Ishikawa (cell line): ENCODE data around the gene FLRT3.

Source experiments
- CREB1 ChIP-seq: IDR thresholded peaks from 2 replicates; pipeline ENCODE4 v1.6.1; 2012; ENCODE audit warnings: low read depth
- EGR1 ChIP-seq: IDR thresholded peaks from 2 replicates; pipeline ENCODE4 v1.6.1; 2012
- EP300 ChIP-seq: IDR thresholded peaks from 2 replicates; pipeline ENCODE4 v1.6.1; 2012; ENCODE audit warnings: borderline replicate concordance
- TAF1 ChIP-seq: IDR thresholded peaks from 2 replicates; pipeline ENCODE4 v1.6.1; 2012; ENCODE audit warnings: low read depth, mild to moderate bottlenecking
- TEAD4 ChIP-seq: IDR thresholded peaks from 2 replicates; pipeline ENCODE4 v1.6.1; 2012
- USF1 ChIP-seq: IDR thresholded peaks from 2 replicates; pipeline ENCODE4 v1.6.1; 2012
- TF ChIP-seq, protein P1 (sequence below): IDR thresholded peaks from 2 replicates; pipeline ENCODE4 v1.6.1; 2012; ENCODE audit warnings: low read depth, mild to moderate bottlenecking

GRCh38 chr20:14333721-14334120 is 3.7 kb downstream of the FLRT3 start:
- no peak for TF ChIP-seq CREB1
- TF ChIP-seq USF1, result no peak
- no peak for TF ChIP-seq TAF1
- TF ChIP-seq, protein P1, sequence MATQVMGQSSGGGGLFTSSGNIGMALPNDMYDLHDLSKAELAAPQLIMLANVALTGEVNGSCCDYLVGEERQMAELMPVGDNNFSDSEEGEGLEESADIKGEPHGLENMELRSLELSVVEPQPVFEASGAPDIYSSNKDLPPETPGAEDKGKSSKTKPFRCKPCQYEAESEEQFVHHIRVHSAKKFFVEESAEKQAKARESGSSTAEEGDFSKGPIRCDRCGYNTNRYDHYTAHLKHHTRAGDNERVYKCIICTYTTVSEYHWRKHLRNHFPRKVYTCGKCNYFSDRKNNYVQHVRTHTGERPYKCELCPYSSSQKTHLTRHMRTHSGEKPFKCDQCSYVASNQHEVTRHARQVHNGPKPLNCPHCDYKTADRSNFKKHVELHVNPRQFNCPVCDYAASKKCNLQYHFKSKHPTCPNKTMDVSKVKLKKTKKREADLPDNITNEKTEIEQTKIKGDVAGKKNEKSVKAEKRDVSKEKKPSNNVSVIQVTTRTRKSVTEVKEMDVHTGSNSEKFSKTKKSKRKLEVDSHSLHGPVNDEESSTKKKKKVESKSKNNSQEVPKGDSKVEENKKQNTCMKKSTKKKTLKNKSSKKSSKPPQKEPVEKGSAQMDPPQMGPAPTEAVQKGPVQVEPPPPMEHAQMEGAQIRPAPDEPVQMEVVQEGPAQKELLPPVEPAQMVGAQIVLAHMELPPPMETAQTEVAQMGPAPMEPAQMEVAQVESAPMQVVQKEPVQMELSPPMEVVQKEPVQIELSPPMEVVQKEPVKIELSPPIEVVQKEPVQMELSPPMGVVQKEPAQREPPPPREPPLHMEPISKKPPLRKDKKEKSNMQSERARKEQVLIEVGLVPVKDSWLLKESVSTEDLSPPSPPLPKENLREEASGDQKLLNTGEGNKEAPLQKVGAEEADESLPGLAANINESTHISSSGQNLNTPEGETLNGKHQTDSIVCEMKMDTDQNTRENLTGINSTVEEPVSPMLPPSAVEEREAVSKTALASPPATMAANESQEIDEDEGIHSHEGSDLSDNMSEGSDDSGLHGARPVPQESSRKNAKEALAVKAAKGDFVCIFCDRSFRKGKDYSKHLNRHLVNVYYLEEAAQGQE, result no peak
- no peak for TF ChIP-seq EGR1
- TF ChIP-seq TEAD4, result no peak
- TF ChIP-seq EP300, result no peak
